Measurements from ENCODE around the gene CLCN3. TPM values are rescaled to one million over a fixed set of nuclear protein-coding genes. Genes with fewer than 3 reads are reported as not detected.

Gene CLCN3
- total and polyA plus RNA-seq, 4 experiments from 2014 or later = 6.2 to 37.7 (median 25.7) TPM

GRCh38 chr4:169593050-169593560 lies 27.3 kb upstream of the CLCN3 start:
- no peaks in the 10 kb centered on the region for H3K4me1 Mint-ChIP-seq
- no peaks in the 10 kb centered on the region for H3K9me3 ChIP-seq (ENCODE audit: control insufficient read depth in 1 of 2, low read length in 2 of 2)
- no peaks in the 10 kb centered on the region for H3K9me3 Mint-ChIP-seq
- H3K36me3 Mint-ChIP-seq = peaks cover 35 to 40% of the 10 kb centered on the region in 2 donors
- no peak overlapping the region for H3K4me3 ChIP-seq (ENCODE audit: low read length in 2 of 2)
- H3K36me3 ChIP-seq (ENCODE audit: insufficient read depth, low read length) = peaks cover 6% of the 10 kb centered on the region
- H3K4me1 ChIP-seq (ENCODE audit: insufficient read depth, low read length) = no peaks in the 10 kb centered on the region
- no peak overlapping the region for H3K27ac ChIP-seq (ENCODE audit: low read depth, low read length)
- H3K4me3 Mint-ChIP-seq = no peak overlapping the region
- H3K27me3 ChIP-seq (ENCODE audit: insufficient read depth, low read length) = no peaks in the 10 kb centered on the region
- ChIA-PET POLR2A (ENCODE audit: partially characterized antibody) (no interaction called here), CTCF (ENCODE audit: partially characterized antibody) (no interaction called here)
- peak overlapping the region in 1 of 7 donors; percentile 13 for H3K27ac Mint-ChIP-seq
- intact Hi-C loops (cut with micrococcal nuclease) = no loop called here
- no peaks in the 10 kb centered on the region for H3K27me3 Mint-ChIP-seq
- no peak for DNase-seq

GRCh38 chr4:169594560-169595195 lies 25.7 kb upstream of the CLCN3 start:
- H3K4me1 Mint-ChIP-seq = no peaks in the 10 kb centered on the region

GRCh38 chr4:169601016-169601771 lies 19.2 kb upstream of the CLCN3 start:
- intact Hi-C loops (cut with micrococcal nuclease) = no loop called here
- Histone ChIP-seq H3K36me3 (ENCODE audit: insufficient read depth, low read length) (peaks cover 4% of the 10 kb centered on the region), H3K27me3 (ENCODE audit: insufficient read depth, low read length) (no peaks in the 10 kb centered on the region), H3K9me3 (ENCODE audit: control insufficient read depth in 1 of 2, low read length in 2 of 2) (no peaks in the 10 kb centered on the region), H3K4me1 (ENCODE audit: insufficient read depth, low read length) (peaks cover 5% of the 10 kb centered on the region), H3K27ac (ENCODE audit: low read depth, low read length) (no peak overlapping the region), H3K4me3 (ENCODE audit: low read length in 2 of 2) (no peak overlapping the region)
- Mint-ChIP-seq H3K4me1 (peaks cover 5 to 16% (median 7%) of the 10 kb centered on the region in 4 donors), H3K9me3 (no peaks in the 10 kb centered on the region), H3K27ac (no peak overlapping the region), H3K36me3 (peaks cover 34 to 39% of the 10 kb centered on the region in 2 donors), H3K27me3 (no peaks in the 10 kb centered on the region), H3K4me3 (no peak overlapping the region)
- POLR2A ChIA-PET (ENCODE audit: partially characterized antibody) = no interaction called here
- CTCF ChIA-PET (ENCODE audit: partially characterized antibody) = no interaction called here
- no peak for DNase-seq

More at GRCh38 chr4:169594560-169595195, 25.7 kb upstream of the CLCN3 start:
- H3K36me3 ChIP-seq (ENCODE audit: insufficient read depth, low read length) = peaks cover 6% of the 10 kb centered on the region
- Mint-ChIP-seq H3K4me3 (no peak overlapping the region), H3K36me3 (peaks cover 36 to 39% of the 10 kb centered on the region in 2 donors), H3K9me3 (no peaks in the 10 kb centered on the region), H3K27me3 (no peaks in the 10 kb centered on the region), H3K27ac (no peak overlapping the region)
- intact Hi-C loops (cut with micrococcal nuclease) = no loop called here
- no peak overlapping the region for H3K27ac ChIP-seq (ENCODE audit: low read depth, low read length)
- ChIA-PET CTCF (ENCODE audit: partially characterized antibody) (interaction anchor here (1.5 kb wide), 1 partner anchor 18 kb away, joined by 5 read pairs; no protein-coding TSS in a partner anchor), POLR2A (ENCODE audit: partially characterized antibody) (no interaction called here)
- DNase-seq = no peak
- H3K4me1 ChIP-seq (ENCODE audit: insufficient read depth, low read length) = no peaks in the 10 kb centered on the region
- no peaks in the 10 kb centered on the region for H3K27me3 ChIP-seq (ENCODE audit: insufficient read depth, low read length)
- no peak overlapping the region for H3K4me3 ChIP-seq (ENCODE audit: low read length in 2 of 2)
- H3K9me3 ChIP-seq (ENCODE audit: control insufficient read depth in 1 of 2, low read length in 2 of 2) = no peaks in the 10 kb centered on the region

- Histone ChIP-seq H3K4me1 (ENCODE audit: insufficient read depth, low read length) (peaks cover 5% of the 10 kb centered on the region), H3K9me3 (ENCODE audit: control insufficient read depth in 1 of 2, low read length in 2 of 2) (no peaks in the 10 kb centered on the region), H3K27ac (ENCODE audit: low read depth, low read length) (no peak overlapping the region), H3K27me3 (ENCODE audit: insufficient read depth, low read length) (no peaks in the 10 kb centered on the region), H3K4me3 (ENCODE audit: low read length in 2 of 2) (no peak overlapping the region), H3K36me3 (ENCODE audit: insufficient read depth, low read length) (peaks cover 4% of the 10 kb centered on the region)
- no peak overlapping the region for H3K27ac Mint-ChIP-seq
- intact Hi-C loops (cut with micrococcal nuclease) = no loop called here
- no peak overlapping the region for H3K4me3 Mint-ChIP-seq
- POLR2A ChIA-PET (ENCODE audit: partially characterized antibody) = no interaction called here
- peaks cover 28 to 32% of the 10 kb centered on the region in 2 donors for H3K36me3 Mint-ChIP-seq
- peaks cover 12 to 26% (median 18%) of the 10 kb centered on the region in 4 donors for H3K4me1 Mint-ChIP-seq
- no peaks in the 10 kb centered on the region for H3K9me3 Mint-ChIP-seq
- DNase-seq = no peak
- no peaks in the 10 kb centered on the region for H3K27me3 Mint-ChIP-seq
- CTCF ChIA-PET (ENCODE audit: partially characterized antibody) = interaction anchor here (2.8 kb wide), 1 partner anchor 9 kb away, joined by 9 read pairs; the partner anchor contains the start of gene NEK1
These were observed 17.1 kb upstream of the CLCN3 start for GRCh38 chr4:169603312-169603711.

GRCh38 chr4:169604131-169604900 lies 16.1 kb upstream of the CLCN3 start:
- intact Hi-C loops (cut with micrococcal nuclease) = no loop called here
- H3K4me1 Mint-ChIP-seq = peaks cover 13 to 26% (median 19%) of the 10 kb centered on the region in 4 donors
- H3K4me3 Mint-ChIP-seq = no peak overlapping the region
- Histone ChIP-seq H3K9me3 (ENCODE audit: control insufficient read depth in 1 of 2, low read length in 2 of 2) (no peaks in the 10 kb centered on the region), H3K4me1 (ENCODE audit: insufficient read depth, low read length) (peaks cover 5% of the 10 kb centered on the region), H3K27me3 (ENCODE audit: insufficient read depth, low read length) (no peaks in the 10 kb centered on the region), H3K36me3 (ENCODE audit: insufficient read depth, low read length) (peaks cover 4% of the 10 kb centered on the region), H3K27ac (ENCODE audit: low read depth, low read length) (no peak overlapping the region), H3K4me3 (ENCODE audit: low read length in 2 of 2) (no peak overlapping the region)
- ChIA-PET POLR2A (ENCODE audit: partially characterized antibody) (no interaction called here), CTCF (ENCODE audit: partially characterized antibody) (interaction anchor here (2.8 kb wide), 1 partner anchor 8 kb away, joined by 9 read pairs; the partner anchor contains the start of gene NEK1)
- H3K27me3 Mint-ChIP-seq = no peaks in the 10 kb centered on the region
- peak overlapping the region in 1 of 7 donors; percentile 19 for H3K27ac Mint-ChIP-seq
- no peaks in the 10 kb centered on the region for H3K9me3 Mint-ChIP-seq
- H3K36me3 Mint-ChIP-seq = peaks cover 21 to 30% of the 10 kb centered on the region in 2 donors
- peak in 1 of 5 donors; percentile 40 for DNase-seq

GRCh38 chr4:169604903-169605331 lies 15.5 kb upstream of the CLCN3 start:
- peaks cover 13 to 26% (median 19%) of the 10 kb centered on the region in 4 donors for H3K4me1 Mint-ChIP-seq
- H3K9me3 Mint-ChIP-seq = no peaks in the 10 kb centered on the region
- no peak overlapping the region for H3K4me3 Mint-ChIP-seq
- Histone ChIP-seq H3K4me3 (ENCODE audit: low read length in 2 of 2) (no peak overlapping the region), H3K27me3 (ENCODE audit: insufficient read depth, low read length) (no peaks in the 10 kb centered on the region), H3K36me3 (ENCODE audit: insufficient read depth, low read length) (peaks cover 4% of the 10 kb centered on the region), H3K9me3 (ENCODE audit: control insufficient read depth in 1 of 2, low read length in 2 of 2) (no peaks in the 10 kb centered on the region), H3K4me1 (ENCODE audit: insufficient read depth, low read length) (peaks cover 5% of the 10 kb centered on the region), H3K27ac (ENCODE audit: low read depth, low read length) (no peak overlapping the region)
- H3K27ac Mint-ChIP-seq = no peak overlapping the region
- H3K27me3 Mint-ChIP-seq = no peaks in the 10 kb centered on the region
- no peak for DNase-seq
- peaks cover 20 to 28% of the 10 kb centered on the region in 2 donors for H3K36me3 Mint-ChIP-seq
- intact Hi-C loops (cut with micrococcal nuclease) = no loop called here
- ChIA-PET CTCF (ENCODE audit: partially characterized antibody) (no interaction called here), POLR2A (ENCODE audit: partially characterized antibody) (interaction anchor here (1.1 kb wide), 1 partner anchor 115 kb away, joined by 3 read pairs; no protein-coding TSS in a partner anchor)
